Left lung (tissue), 10 donors: ENCODE results near the gene IL34. TPM values are rescaled to one million over a fixed set of nuclear protein-coding genes. Genes with fewer than 3 reads are reported as not detected.

ENCODE experiments used
- ATAC-seq: fragments of 200-7000 bp; cut with Tn5 transposase; one replicate; pipeline ENCODE4 v1.9.1; 2020; ENCODE audit warnings: moderate library complexity
- DNase-seq, 4 donors: peaks; one replicate each; pipeline ENCODE4 v3.0.0-alpha.2; 2013 to 2020
- H3K27ac ChIP-seq, 2 donors: fragments of 200-600 bp; sonication (generic) in 1 of 2; one replicate each; pipeline versions ENCODE4 v1.5.0 to v1.8.0; 2020 to 2021
- H3K27me3 ChIP-seq, 2 donors: fragments of 200-600 bp; sonication (generic) in 1 of 2; one replicate each; pipeline versions ENCODE4 v1.5.0 to v1.8.0; 2020 to 2021
- H3K36me3 ChIP-seq, 2 donors: fragments of 200-600 bp; sonication (generic) in 1 of 2; one replicate each; pipeline versions ENCODE4 v1.5.0 to v1.8.0; 2020 to 2021
- H3K4me1 ChIP-seq, 2 donors: fragments of 200-600 bp; one replicate each; pipeline ENCODE4 v1.8.0; 2021
- H3K4me3 ChIP-seq, 2 donors: fragments of 200-600 bp; sonication (generic) in 1 of 2; one replicate each; pipeline versions ENCODE4 v1.5.0 to v1.8.0; 2020 to 2021; ENCODE audit warnings: mild to moderate bottlenecking in 1 of 2
- H3K9me3 ChIP-seq, 2 donors: fragments of 200-600 bp; sonication (generic) in 1 of 2; one replicate each; pipeline versions ENCODE4 v1.5.0 to v1.8.0; 2020 to 2021
- intact Hi-C, 2 donors: fragments of 100-400 bp; cut with DNase I; formaldehyde crosslinking; loops; one replicate each; pipeline versions ENCODE4 v1.11.2 to v1.14.2; 2022
- polyA plus RNA-seq, 6 donors: library from polyadenylated mRNA; unstranded; fragments of 120-200 nt; gene quantifications; one replicate each; pipeline ENCODE4 v1.2.1, GENCODE V29; 2013; ENCODE audit not compliant: insufficient read length in 6 of 6
- total RNA-seq, 2 donors: library from RNA; stranded (reverse); fragmentation: NEBNext Ultra II Directional; extraction: Animal tissue kit (Norgen Biotek cat#: 25700); gene quantifications; one replicate each; pipeline ENCODE4 v1.2.1, GENCODE V29; 2021
- TF ChIP-seq, protein P1 (sequence below), 2 donors: fragments of 200-600 bp; sonication (generic) in 1 of 2; IDR thresholded peaks; one replicate each; pipeline versions ENCODE4 v1.5.0 to v1.8.0; 2021; ENCODE audit warnings: antibody characterized with exemption in 2 of 2
- donor health status: DM: no; HTN: yes; CAD: no.
- donor health status: DM: no; HTN: no; CAD: no.

IL34 gene
- total and polyA plus RNA-seq, 8 donors, result 0.24 to 4.1 (median 0.45) TPM

DNA sequence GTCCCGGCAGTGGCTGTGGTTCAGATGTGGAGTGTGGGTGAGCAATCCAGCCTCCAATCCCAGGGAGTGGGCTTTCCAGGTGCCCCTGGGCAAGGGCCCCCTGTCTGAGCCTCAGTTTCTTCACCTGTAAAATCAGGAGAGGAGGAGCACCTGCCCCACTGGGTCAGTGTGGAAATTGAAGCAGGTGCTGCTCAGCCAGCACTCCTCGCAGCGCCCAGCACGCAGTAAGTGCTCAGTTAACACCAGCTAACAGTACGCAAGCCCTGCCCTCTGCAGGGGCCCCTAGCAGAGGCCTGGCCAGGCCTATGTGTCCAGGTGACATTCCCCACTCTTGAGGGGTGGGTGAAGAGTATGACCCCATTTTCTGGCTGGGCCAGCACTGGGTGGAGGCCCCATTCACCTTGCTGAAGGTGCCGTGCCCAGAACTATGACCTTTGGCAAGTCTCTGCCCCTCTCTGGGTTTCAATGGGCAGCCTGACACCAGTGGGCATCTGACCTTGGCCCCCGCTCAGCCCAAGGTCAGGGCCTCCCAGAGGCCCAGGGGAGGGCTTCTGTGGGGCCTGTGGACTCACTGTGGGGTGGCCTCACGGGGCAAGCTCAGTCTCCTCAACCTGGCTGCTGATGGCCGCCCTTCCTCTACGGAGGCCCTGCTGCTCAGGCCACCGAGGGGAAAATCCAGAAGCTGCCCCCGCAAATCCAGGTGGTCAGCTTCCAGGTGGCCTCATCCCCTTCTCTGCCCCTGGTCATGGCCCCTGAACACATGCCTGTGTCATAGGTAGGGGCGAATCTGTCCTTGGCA, 37.0 kb downstream of the IL34 start:
- Histone ChIP-seq H3K9me3 (no peaks in the 10 kb centered on the region), H3K36me3 (peaks cover 0 to 22% of the 10 kb centered on the region in 2 donors), H3K4me3 (peak overlapping the region in 1 of 2 donors; percentile 50), H3K27ac (no peak overlapping the region), H3K27me3 (peaks cover 0 to 21% of the 10 kb centered on the region in 2 donors), H3K4me1 (peaks cover 29 to 68% of the 10 kb centered on the region in 2 donors)
- ATAC-seq (no peak), DNase-seq (peak in 1 of 4 donors; percentile 39)
- intact Hi-C loops, result loop anchor here in 1 of 2 donors (5.0 to 10.0 kb wide), 2 partner anchors 51 to 89 kb away; no protein-coding TSS in a partner anchor
- TF ChIP-seq, protein P1, sequence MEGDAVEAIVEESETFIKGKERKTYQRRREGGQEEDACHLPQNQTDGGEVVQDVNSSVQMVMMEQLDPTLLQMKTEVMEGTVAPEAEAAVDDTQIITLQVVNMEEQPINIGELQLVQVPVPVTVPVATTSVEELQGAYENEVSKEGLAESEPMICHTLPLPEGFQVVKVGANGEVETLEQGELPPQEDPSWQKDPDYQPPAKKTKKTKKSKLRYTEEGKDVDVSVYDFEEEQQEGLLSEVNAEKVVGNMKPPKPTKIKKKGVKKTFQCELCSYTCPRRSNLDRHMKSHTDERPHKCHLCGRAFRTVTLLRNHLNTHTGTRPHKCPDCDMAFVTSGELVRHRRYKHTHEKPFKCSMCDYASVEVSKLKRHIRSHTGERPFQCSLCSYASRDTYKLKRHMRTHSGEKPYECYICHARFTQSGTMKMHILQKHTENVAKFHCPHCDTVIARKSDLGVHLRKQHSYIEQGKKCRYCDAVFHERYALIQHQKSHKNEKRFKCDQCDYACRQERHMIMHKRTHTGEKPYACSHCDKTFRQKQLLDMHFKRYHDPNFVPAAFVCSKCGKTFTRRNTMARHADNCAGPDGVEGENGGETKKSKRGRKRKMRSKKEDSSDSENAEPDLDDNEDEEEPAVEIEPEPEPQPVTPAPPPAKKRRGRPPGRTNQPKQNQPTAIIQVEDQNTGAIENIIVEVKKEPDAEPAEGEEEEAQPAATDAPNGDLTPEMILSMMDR (IDR thresholded peaks at IDR 0.05), result no peak

DNA sequence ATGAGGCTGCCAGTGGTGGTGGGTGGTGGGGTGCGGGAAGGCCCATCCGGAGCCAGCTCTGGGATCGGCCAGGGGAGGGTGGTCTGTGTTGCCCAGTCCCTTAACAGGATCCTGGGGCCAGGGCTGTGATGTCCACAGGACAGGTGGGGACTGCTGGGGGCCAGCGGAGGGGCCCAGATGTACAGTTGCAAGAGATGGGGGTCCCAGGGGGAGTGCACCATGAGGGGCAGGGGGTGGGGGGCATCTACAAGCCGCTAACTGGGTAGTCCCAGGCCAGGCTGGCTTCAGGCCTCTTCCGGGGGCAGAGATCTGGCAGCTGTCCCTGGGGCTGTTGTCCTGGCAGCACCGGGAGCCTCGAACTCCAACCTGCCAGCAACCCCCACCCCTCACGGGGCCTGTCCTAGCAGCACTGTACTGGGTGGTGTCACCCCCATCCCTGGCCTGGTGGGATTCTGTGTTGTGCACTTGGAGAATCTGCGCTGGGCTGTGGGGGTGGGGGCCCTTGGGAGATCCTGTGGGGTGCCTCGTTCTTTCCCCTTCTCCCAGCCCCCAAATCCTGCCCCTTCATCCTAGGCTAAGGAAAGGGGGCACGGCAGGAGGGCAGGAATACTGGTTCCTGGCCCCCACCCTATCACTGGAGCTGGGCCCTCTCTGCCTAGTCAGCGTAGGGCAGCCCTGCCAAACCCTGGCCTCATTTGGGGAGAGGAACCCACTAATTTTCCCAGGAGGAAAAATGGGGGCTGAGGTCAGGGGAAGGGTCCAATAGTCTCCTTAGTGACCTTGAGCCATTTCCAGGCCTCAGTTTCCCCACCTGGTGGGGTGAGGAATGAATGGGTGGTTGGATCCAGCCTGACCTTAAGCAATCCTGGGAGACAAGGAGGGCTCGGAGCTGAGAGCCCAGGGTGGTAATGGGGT, 38.0 kb downstream of the IL34 start:
- DNase-seq (peak in 1 of 4 donors; percentile 63), ATAC-seq (no peak)
- intact Hi-C loops, result loop anchor here in 1 of 2 donors (5.0 to 10.0 kb wide), 2 partner anchors 50 to 88 kb away; no protein-coding TSS in a partner anchor
- Histone ChIP-seq H3K36me3 (peaks cover 0 to 12% of the 10 kb centered on the region in 2 donors), H3K4me1 (peaks cover 40 to 79% of the 10 kb centered on the region in 2 donors), H3K27ac (peak overlapping the region; percentile 55 to 62), H3K27me3 (peaks cover 0 to 21% of the 10 kb centered on the region in 2 donors), H3K9me3 (no peaks in the 10 kb centered on the region), H3K4me3 (peak overlapping the region; percentile 50 to 64)
- TF ChIP-seq, protein P1 (IDR thresholded peaks at IDR 0.05), result no peak

DNA sequence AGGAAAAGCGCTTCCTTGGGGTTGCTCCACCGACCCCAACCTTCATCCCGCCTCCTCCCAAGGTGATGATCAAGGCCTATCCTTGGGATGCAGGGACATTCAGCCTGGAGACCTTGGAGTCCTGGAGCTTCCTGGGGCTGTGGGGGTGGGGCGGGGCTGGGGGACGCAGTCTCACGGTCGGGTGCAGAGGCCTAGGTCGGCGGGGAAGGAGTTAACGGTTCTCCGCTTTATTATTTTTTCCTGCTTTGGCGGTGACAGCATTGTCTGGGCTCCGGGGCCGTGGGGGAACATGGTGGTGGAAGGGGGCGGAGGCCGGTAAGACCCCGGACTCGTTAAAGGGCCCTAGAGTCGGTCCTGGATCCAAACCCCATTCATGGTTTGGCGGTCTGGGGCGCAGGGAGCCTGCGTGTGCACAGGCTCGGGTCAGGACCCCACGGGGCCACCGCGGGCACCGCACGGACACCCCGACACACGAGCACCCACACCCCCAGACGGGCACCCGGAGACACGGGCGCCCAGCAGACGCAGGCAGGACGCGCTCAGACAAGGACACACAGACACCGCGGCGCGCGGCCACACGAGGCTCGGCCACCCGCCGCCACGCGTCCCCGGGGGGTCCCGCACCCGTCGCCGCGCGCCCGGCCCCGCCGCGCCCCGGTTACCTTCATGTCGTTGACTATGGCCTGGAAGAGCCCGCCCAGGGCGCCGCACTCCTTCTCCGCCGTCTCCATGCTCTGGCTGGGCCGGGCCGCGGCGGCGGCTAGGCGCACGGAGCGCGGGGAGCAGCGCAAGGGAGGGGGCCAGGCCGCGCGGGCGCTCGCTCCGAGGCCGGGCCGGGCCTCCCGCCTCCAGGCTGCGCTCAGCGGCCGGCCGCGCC, 38.9 kb downstream of the IL34 start:
- peaks cover 42 to 88% of the 10 kb centered on the region in 2 donors for H3K4me1 ChIP-seq
- peak overlapping the region; percentile 50 to 64 for H3K4me3 ChIP-seq
- H3K9me3 ChIP-seq, result no peaks in the 10 kb centered on the region
- no peak for ATAC-seq
- intact Hi-C loops, result loop anchor here in 1 of 2 donors (10.0 kb wide), 1 partner anchor 50 kb away; no protein-coding TSS in a partner anchor
- peak overlapping the region; percentile 55 to 62 for H3K27ac ChIP-seq
- peak in 1 of 4 donors; percentile 82 for DNase-seq
- TF ChIP-seq, protein P1 (IDR thresholded peaks at IDR 0.05), result no peak
- peaks cover 0 to 21% of the 10 kb centered on the region in 2 donors for H3K27me3 ChIP-seq
- peaks cover 0 to 5% of the 10 kb centered on the region in 2 donors for H3K36me3 ChIP-seq

DNA sequence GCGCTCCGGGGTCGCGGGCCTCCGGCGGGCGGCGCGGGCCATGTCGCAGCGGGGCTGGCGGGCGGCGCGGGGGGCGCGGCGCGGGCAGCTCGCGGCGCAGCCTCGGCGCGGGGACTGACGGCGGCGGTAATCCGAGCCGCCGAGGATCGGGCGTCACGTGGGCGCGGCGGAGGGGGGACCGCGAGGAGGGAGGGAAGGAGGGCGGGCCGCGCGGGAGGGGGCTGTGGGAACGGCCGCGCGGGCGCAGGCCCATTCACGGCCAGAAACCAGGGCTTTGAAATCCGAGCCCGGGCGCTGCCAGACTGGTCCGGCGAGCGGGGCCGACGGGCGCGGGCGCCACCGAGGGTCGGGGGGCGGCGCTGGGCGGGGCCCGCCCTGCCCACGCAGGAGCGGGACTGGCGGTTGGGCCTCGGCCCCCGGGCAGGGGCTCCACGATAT, 39.6 kb downstream of the IL34 start, which contains the start of gene MTSS2:
MTSS2 (minus strand) TSS at position 116 of the 438 bp plus-strand sequence. CDS start 262 bp downstream, outside the sequence.
- ATAC-seq, result peak; percentile 61
- intact Hi-C loops, result loop anchor here in 1 of 2 donors (10.0 kb wide), 1 partner anchor 49 kb away; no protein-coding TSS in a partner anchor
- TF ChIP-seq, protein P1 (IDR thresholded peaks at IDR 0.05), result no peak
- peaks cover 0 to 21% of the 10 kb centered on the region in 2 donors for H3K27me3 ChIP-seq
- H3K4me1 ChIP-seq, result peaks cover 43 to 91% of the 10 kb centered on the region in 2 donors
- DNase-seq, result peak; percentile 86 to 95 (median 89)
- H3K9me3 ChIP-seq, result no peaks in the 10 kb centered on the region
- no peaks in the 10 kb centered on the region for H3K36me3 ChIP-seq
- H3K27ac ChIP-seq, result peak within 1 kb of the TSS; percentile 55 to 71
- H3K4me3 ChIP-seq, result peak within 1 kb of the TSS; percentile 50 to 64
